ENCODE data around the gene ATP10B. TPM values are rescaled to one million over a fixed set of nuclear protein-coding genes. Genes with fewer than 3 reads are reported as not detected.

Gene ATP10B
- total RNA-seq, 2 donors from 2014 or later = 1.3 to 2.1 TPM

- WGBS, 2 donors = 83 to 90% methylated on average over 4 of the region's 4 CpGs
- H3K4me1 ChIP-seq = no peaks in the 10 kb centered on the region
Observed at GRCh38 chr5:160616712-160617497, 235.1 kb downstream of the ATP10B start.

DNA sequence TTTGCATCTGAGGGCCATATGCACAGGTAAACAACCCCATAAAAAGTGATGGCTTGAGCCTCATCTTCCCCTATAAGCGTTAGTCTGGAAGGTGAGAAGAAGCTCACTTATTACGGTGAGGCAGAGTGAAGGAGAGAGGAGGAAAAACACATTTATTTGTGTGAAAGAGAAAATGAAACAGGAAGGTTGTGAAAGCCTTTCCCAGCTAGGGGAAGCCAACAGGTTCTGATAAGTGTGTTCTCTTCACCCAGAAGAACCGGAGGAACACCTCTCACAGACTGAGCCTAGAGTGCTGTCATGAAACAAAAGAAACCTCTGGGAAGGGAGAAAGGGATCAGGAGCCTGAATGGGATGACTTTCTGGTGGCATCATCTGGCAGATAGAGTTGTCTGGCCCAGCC, 237.9 kb downstream of the ATP10B start:
- Histone ChIP-seq H3K9me3 (no peaks in the 10 kb centered on the region), H3K36me3 (replicated peaks in 1 of 2; ENCODE audit: insufficient read depth in 1 of 2, low read depth in 2 of 2) (no peaks in the 10 kb centered on the region), H3K4me1 (no peaks in the 10 kb centered on the region), H3K27ac (no peak overlapping the region), H3K4me3 (no peak overlapping the region), H3K27me3 (no peaks in the 10 kb centered on the region)
- no peak for DNase-seq
- intact Hi-C loops (cut with DNase I) = no loop called here
- no peak for ATAC-seq
- WGBS, 2 donors = 80 to 95% methylated on average over 3 of the region's 3 CpGs
- no peak for TF ChIP-seq POLR2A (IDR thresholded peaks at IDR 0.05)
- TF ChIP-seq, protein P1, sequence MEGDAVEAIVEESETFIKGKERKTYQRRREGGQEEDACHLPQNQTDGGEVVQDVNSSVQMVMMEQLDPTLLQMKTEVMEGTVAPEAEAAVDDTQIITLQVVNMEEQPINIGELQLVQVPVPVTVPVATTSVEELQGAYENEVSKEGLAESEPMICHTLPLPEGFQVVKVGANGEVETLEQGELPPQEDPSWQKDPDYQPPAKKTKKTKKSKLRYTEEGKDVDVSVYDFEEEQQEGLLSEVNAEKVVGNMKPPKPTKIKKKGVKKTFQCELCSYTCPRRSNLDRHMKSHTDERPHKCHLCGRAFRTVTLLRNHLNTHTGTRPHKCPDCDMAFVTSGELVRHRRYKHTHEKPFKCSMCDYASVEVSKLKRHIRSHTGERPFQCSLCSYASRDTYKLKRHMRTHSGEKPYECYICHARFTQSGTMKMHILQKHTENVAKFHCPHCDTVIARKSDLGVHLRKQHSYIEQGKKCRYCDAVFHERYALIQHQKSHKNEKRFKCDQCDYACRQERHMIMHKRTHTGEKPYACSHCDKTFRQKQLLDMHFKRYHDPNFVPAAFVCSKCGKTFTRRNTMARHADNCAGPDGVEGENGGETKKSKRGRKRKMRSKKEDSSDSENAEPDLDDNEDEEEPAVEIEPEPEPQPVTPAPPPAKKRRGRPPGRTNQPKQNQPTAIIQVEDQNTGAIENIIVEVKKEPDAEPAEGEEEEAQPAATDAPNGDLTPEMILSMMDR (IDR thresholded peaks at IDR 0.05) = no peak

More at GRCh38 chr5:160616712-160617497, 235.1 kb downstream of the ATP10B start:
- no peak for DNase-seq
- Histone ChIP-seq H3K27me3 (no peaks in the 10 kb centered on the region), H3K4me3 (no peak overlapping the region), H3K9me3 (no peaks in the 10 kb centered on the region), H3K27ac (no peak overlapping the region), H3K36me3 (replicated peaks in 1 of 2; ENCODE audit: insufficient read depth in 1 of 2, low read depth in 2 of 2) (no peaks in the 10 kb centered on the region)
- ATAC-seq = peak; percentile 24
- intact Hi-C loops (cut with DNase I) = no loop called here
- TF ChIP-seq POLR2A (IDR thresholded peaks at IDR 0.05) = no peak
- TF ChIP-seq, protein P1 (IDR thresholded peaks at IDR 0.05) = no peak

- 49 to 50% methylated on average over 2 of the region's 2 CpGs for WGBS, 2 donors
- Histone ChIP-seq H3K27me3 (no peaks in the 10 kb centered on the region), H3K36me3 (replicated peaks in 1 of 2; ENCODE audit: insufficient read depth in 1 of 2, low read depth in 2 of 2) (no peaks in the 10 kb centered on the region), H3K4me3 (no peak overlapping the region), H3K4me1 (no peaks in the 10 kb centered on the region), H3K9me3 (no peaks in the 10 kb centered on the region), H3K27ac (no peak overlapping the region)
- intact Hi-C loops (cut with DNase I) = no loop called here
- ATAC-seq (no peak), DNase-seq (no peak)
- TF ChIP-seq POLR2A (IDR thresholded peaks at IDR 0.05) = no peak
- TF ChIP-seq, protein P1 (IDR thresholded peaks at IDR 0.05) = no peak
Observed at GRCh38 chr5:160605266-160605665, 246.7 kb downstream of the ATP10B start.

DNA sequence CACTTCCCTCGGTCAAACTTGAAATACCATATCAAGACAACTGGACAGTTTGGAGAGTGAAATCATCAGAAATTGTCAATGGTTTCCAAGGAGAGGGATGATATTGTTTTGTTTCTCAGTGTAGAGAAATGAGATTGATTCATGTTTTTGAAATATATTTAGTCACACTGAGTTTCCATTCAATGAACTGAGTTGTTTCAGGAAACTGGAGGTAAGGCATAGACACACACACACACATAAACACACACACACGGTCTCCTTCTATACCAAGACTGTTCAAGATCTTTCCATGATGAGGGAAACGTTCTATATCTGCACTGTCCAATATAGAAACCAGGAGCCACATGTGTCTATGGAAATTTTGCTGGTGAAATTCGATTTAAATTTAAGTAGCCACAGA, 247.5 kb downstream of the ATP10B start:
- H3K4me1 ChIP-seq = no peaks in the 10 kb centered on the region
- no peaks in the 10 kb centered on the region for H3K9me3 ChIP-seq
- H3K27me3 ChIP-seq = no peaks in the 10 kb centered on the region
- intact Hi-C loops (cut with DNase I) = no loop called here
- no peak for ATAC-seq
- DNase-seq = no peak
- no peak overlapping the region for H3K4me3 ChIP-seq
- no peak overlapping the region for H3K27ac ChIP-seq
- no peak for TF ChIP-seq POLR2A (IDR thresholded peaks at IDR 0.05)
- TF ChIP-seq, protein P1 (IDR thresholded peaks at IDR 0.05) = no peak
- WGBS, 2 donors = 62 to 73% methylated on average over 4 of the region's 4 CpGs
- no peaks in the 10 kb centered on the region for H3K36me3 ChIP-seq (replicated peaks in 1 of 2; ENCODE audit: insufficient read depth in 1 of 2, low read depth in 2 of 2)

DNA sequence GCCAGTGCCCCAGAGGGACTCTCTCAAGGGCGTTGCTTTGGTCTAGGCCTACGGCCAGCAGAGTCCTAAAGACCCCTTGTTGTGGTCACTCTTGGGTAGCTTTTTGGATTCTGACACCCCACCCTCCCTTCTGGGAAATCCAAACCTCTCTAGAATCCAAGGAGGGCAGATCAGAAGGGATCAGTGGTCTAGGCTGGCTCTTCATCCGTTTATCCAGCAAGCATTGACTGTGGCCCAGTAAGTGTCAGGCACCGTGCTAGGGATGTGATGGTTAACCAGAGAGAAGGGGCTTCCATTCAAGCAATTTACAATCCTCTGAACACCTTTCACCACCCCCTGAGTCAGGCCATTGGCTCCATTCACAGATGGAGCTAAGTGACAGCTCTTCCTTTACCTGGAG, 249.3 kb downstream of the ATP10B start:
- no peaks in the 10 kb centered on the region for H3K4me1 ChIP-seq
- ATAC-seq (no peak), DNase-seq (no peak)
- no peak overlapping the region for H3K27ac ChIP-seq
- TF ChIP-seq, protein P1 (IDR thresholded peaks at IDR 0.05) = no peak
- TF ChIP-seq POLR2A (IDR thresholded peaks at IDR 0.05) = no peak
- H3K27me3 ChIP-seq = no peaks in the 10 kb centered on the region
- no peaks in the 10 kb centered on the region for H3K9me3 ChIP-seq
- H3K4me3 ChIP-seq = no peak overlapping the region
- intact Hi-C loops (cut with DNase I) = no loop called here
- WGBS, 2 donors = 90% methylated on average over 2 to 4 of the region's 4 CpGs
- H3K36me3 ChIP-seq (replicated peaks in 1 of 2; ENCODE audit: insufficient read depth in 1 of 2, low read depth in 2 of 2) = no peaks in the 10 kb centered on the region
